HepG2 (cell line): ENCODE results near the gene NOTUM. TPM values are rescaled to one million over a fixed set of nuclear protein-coding genes. Genes with fewer than 3 reads are reported as not detected.

Source experiments
- ATAC-seq: fragments of 200-7000 bp; cut with Tn5 transposase; 3 replicates; pipeline ENCODE4 v1.9.1; 2020; ENCODE audit warnings: mild to moderate bottlenecking, moderate library complexity
- BruUV-seq: library from RNA; stranded (reverse); fragments of 400-500 nt; replicated peaks from 2 replicates; lab custom pipeline; 2021; lab: Mats Ljungman, UMichigan
- CTCF ChIA-PET: fragments of 300-600 bp; formaldehyde crosslinking; extraction: SDS; loops from one replicate; lab custom pipeline; 2021; ENCODE audit warnings: low total read pairs, inconsistent platforms, low intra/inter-chr PET ratio; lab: Yijun Ruan, JAX
- POLR2A ChIA-PET: fragments of 350-600 bp; sonication (Branson Sonifier 250); formaldehyde crosslinking; loops from one replicate; lab custom pipeline; 2020; ENCODE audit warnings: antibody characterized with exemption, inconsistent platforms; lab: Yijun Ruan, JAX
- DNase-seq: peaks from one replicate; pipeline ENCODE4 v3.0.0-alpha.2; 2015; ENCODE audit warnings: low spot score
- FAIRE-seq: peaks from 3 replicates; lab custom pipeline; 2011; peaks lifted over from hg19 to GRCh38; lab: Jason Lieb, UNC
- H2AFZ ChIP-seq: one replicate; pipeline ENCODE4 v1.6.1; 2011; ENCODE audit warnings: low read length, inconsistent platforms
- H3K27ac ChIP-seq: fragments of 300-600 bp; 3 replicates; pipeline ENCODE4 v1.8.0; 2011; ENCODE audit warnings: mixed run types, mild to moderate bottlenecking, mixed read lengths, low read length, inconsistent platforms; ENCODE audit not compliant: insufficient read depth; ENCODE audit errors: extremely low read length
- H3K27me3 ChIP-seq, 2 experiments: fragments of 200-600 bp in 1 of 2; 2 replicates in 1 of 2; 3 replicates in 1 of 2; pipeline versions ENCODE4 v1.6.0 to v1.8.0; 2011; ENCODE audit warnings: low read length in 2 of 2, mild to moderate bottlenecking in 2 of 2, moderate library complexity in 2 of 2, inconsistent platforms in 1 of 2; ENCODE audit not compliant: insufficient read depth in 2 of 2, control insufficient read depth in 1 of 2
- H3K36me3 ChIP-seq, 2 experiments: fragments of 200-600 bp in 1 of 2; replicated peaks in 1 of 2; 2 replicates in 1 of 2; 3 replicates in 1 of 2; pipeline versions ENCODE4 v1.5.1 to v1.8.0; 2011; ENCODE audit warnings: low read length in 2 of 2, inconsistent platforms in 1 of 2; ENCODE audit not compliant: insufficient read depth in 2 of 2, control insufficient read depth in 1 of 2
- H3K4me1 ChIP-seq: 2 replicates; pipeline ENCODE4 v1.5.1; 2012; ENCODE audit warnings: low read length, inconsistent platforms; ENCODE audit not compliant: insufficient read depth
- H3K4me2 ChIP-seq: 2 replicates; pipeline ENCODE4 v1.6.0; 2011; ENCODE audit warnings: low read depth, low read length, inconsistent platforms
- H3K4me3 ChIP-seq, 3 experiments: fragments of 200-600 bp in 1 of 3; sonication (generic), shearing (Covaris generic) in 1 of 3; replicated peaks in 1 of 3; 2 replicates each; pipeline ENCODE4 v1.5.1; 2011 to 2016; ENCODE audit warnings: low read length in 3 of 3, inconsistent platforms in 2 of 3, low read depth in 2 of 3, mild to moderate bottlenecking in 2 of 3, control low read depth in 1 of 3, mixed read lengths in 1 of 3; ENCODE audit not compliant: insufficient read depth in 1 of 3
- H3K79me2 ChIP-seq: one replicate; pipeline ENCODE4 v1.6.1; 2011; ENCODE audit warnings: low read length, inconsistent platforms; ENCODE audit not compliant: insufficient read depth
- H3K9ac ChIP-seq: 2 replicates; pipeline ENCODE4 v1.6.0; 2011; ENCODE audit warnings: mild to moderate bottlenecking, low read depth, low read length, inconsistent platforms; ENCODE audit not compliant: insufficient read depth
- H3K9me3 ChIP-seq: 2 replicates; pipeline ENCODE4 v1.5.1; 2012; ENCODE audit warnings: mild to moderate bottlenecking, low read length
- H4K20me1 ChIP-seq: 2 replicates; pipeline ENCODE4 v1.6.0; 2011; ENCODE audit warnings: inconsistent platforms, mild to moderate bottlenecking, low read length, moderate library complexity; ENCODE audit not compliant: insufficient read depth
- WGBS: methylation state at CpG from one replicate; pipeline ENCODE4 v1.1.6; 2017; ENCODE audit warnings: low lambda C conversion rate; 5-methylcytosine and 5-hydroxymethylcytosine counted together
- in situ Hi-C: cut with HindIII; loops from 2 replicates; pipeline ENCODE4 v1.10.0; 2017; ENCODE audit warnings: low pct_unique_long_range_greater_than_20kb; ENCODE audit not compliant: extremely low pct_ligation_motif_present
- intact Hi-C: fragments of 100-400 bp; cut with micrococcal nuclease; formaldehyde crosslinking; loops from one replicate; pipeline ENCODE4 v1.10.0; 2022; ENCODE audit not compliant: unreplicated experiment
- polyA plus RNA-seq, 8 experiments: library from polyadenylated mRNA; depleted of rRNA in 3 of 8; stranded (reverse) in 7 of 8; unstranded in 1 of 8; fragments of >200 nt; fragmentation: Illumina TruSeq in 4 of 8; extraction: Trizol in 4 of 8; gene quantifications; 2 replicates each; pipeline versions ENCODE4 v1.2.1 to v1.2.3, GENCODE V29; 2011 to 2016; ENCODE audit warnings: low read depth in 4 of 8, missing spikeins in 1 of 8, mixed read lengths in 1 of 8; ENCODE audit not compliant: insufficient read depth in 1 of 8
- total RNA-seq, 5 experiments: library from RNA; depleted of rRNA; stranded (reverse); fragments of >200 nt; fragmentation: Illumina TruSeq; extraction: Trizol; gene quantifications; 2 replicates each; pipeline ENCODE4 v1.2.3, GENCODE V29; 2016; ENCODE audit warnings: low read depth in 1 of 5
- TF ChIP-seq, protein P1 (sequence below), 2 experiments: sonication (generic) in 1 of 2; formaldehyde crosslinking in 1 of 2; IDR thresholded peaks; 2 replicates each; pipeline versions ENCODE4 v1.4.0 to v1.6.1; 2016 to 2020; ENCODE audit warnings: borderline replicate concordance in 1 of 2, low read depth in 1 of 2, mild to moderate bottlenecking in 1 of 2, missing genetic modification reagents in 1 of 2
- TF ChIP-seq, protein P2 (sequence below): sonication (generic); formaldehyde crosslinking; conservative IDR thresholded peaks from 2 replicates; pipeline ENCODE4 v1.8.0; 2022; ENCODE audit warnings: mild to moderate bottlenecking, moderate library complexity, missing genetic modification reagents

Gene NOTUM
- total and polyA plus RNA-seq, 2 of the 13 experiments (the other 11 are each of a cell fraction or from before 2014, with no cell fraction given): 150 to 160 TPM

DNA sequence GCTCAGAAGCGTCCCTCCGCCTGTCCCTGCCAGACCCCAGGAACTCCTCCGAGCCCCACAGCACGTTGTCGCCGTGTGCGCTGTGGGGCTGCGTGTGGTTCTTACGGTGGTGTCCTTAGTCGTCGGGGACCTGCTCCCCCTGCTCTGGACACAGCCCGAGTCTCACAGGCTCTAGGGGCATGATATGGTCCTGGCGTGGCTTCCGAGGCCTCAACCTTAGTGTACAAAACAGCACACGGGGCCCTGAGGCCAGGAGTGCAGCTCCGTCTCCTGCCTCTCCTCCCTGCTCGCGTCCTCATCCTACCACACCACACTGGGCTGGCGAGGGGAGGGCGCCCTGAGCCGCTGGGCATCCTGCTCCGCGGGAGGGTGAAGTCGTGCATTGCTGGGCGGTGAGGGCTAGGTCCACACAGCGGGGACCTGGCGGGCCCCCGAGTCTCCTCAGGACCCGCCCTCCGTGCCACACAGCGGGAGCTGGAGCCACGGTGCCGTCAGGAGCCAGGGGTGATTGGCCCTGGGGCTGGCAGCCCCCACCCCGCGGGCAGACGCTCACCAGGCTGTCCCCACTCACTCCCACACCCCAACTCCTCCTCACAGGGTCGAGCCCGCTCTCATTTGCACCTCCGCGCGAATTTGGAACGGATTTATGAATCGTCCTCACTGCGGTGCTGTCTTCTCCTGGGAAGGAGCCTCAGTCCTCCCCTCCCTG, 32.3 kb downstream of the NOTUM start (continued):
- TF ChIP-seq, protein P1, sequence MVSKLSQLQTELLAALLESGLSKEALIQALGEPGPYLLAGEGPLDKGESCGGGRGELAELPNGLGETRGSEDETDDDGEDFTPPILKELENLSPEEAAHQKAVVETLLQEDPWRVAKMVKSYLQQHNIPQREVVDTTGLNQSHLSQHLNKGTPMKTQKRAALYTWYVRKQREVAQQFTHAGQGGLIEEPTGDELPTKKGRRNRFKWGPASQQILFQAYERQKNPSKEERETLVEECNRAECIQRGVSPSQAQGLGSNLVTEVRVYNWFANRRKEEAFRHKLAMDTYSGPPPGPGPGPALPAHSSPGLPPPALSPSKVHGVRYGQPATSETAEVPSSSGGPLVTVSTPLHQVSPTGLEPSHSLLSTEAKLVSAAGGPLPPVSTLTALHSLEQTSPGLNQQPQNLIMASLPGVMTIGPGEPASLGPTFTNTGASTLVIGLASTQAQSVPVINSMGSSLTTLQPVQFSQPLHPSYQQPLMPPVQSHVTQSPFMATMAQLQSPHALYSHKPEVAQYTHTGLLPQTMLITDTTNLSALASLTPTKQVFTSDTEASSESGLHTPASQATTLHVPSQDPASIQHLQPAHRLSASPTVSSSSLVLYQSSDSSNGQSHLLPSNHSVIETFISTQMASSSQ (IDR thresholded peaks at IDR 0.05; ENCODE audit: low read depth): no peak
- TF ChIP-seq, protein P1 (CRISPR knock-in tag; IDR thresholded peaks at IDR 0.05; ENCODE audit: borderline replicate concordance): 0 out of 2 replicates have a peak, but pooled peaks have one; percentile 42

DNA sequence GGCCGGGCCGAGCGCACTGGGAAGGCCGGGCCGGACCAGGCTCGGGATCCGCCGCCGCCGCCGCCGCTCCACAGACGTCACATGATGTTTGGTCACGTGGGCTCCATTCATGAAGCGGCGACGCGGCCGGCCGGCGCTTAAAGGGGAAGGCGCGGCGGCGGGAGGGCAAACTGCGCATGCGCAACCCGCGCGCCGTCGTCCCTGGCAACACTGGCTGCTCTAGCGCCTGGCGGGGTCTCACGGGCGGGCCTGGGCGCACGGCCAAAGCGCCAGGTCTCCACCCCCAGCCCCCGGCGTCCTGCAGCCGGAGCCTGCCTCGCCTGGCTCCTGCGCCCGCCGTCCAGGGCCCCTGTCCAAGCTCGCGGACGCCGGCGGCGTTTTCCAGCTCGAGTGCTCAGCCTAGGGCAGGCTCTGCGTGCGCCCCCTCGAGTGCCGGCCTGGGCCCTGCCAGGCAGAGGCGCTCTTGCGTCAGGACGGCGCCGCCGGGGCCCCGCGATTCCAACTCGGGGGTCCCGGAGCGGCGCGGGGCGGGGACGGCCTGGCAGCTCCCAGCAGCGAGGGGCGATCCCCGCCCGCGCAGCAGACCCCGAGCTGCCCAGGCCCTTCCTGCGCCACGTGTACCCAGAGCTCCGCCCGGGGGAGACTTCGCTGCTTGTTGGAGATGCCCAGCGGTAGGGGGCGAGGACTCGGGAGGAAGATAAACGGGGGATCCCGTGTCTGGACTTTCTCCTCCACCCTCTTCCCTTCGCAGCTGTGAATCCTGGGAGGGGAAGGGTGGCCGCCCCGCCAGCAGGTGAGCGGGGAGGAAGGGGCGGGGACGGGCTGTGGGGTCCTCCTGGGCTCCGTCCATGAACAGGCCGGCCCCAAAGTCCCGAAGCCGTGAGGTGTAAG, 33.1 kb downstream of the NOTUM start, which contains the start of gene MAFG:
TSS of gene MAFG (minus strand) at position 83 of the 891 bp plus-strand sequence. CDS start 4,550 bp downstream, outside the sequence.
- CTCF ChIA-PET: interaction anchor here (1.0 kb wide), 1 partner anchor 93 kb away, joined by 3 read pairs; no protein-coding TSS in a partner anchor
- Histone ChIP-seq H3K4me3 (peak within 1 kb of the TSS; percentile 79 to 94 (median 91)), H3K79me2 (peaks cover 45% of the 10 kb centered on the region), H3K27me3 (no peaks in the 10 kb centered on the region), H3K4me1 (peaks cover 64% of the 10 kb centered on the region), H3K27ac (peak within 1 kb of the TSS; percentile 92), H3K9me3 (no peaks in the 10 kb centered on the region), H4K20me1 (peaks cover 28% of the 10 kb centered on the region), H3K36me3 (peaks cover 0 to 1% of the 10 kb centered on the region in 2 experiments; a peak in 3 of 5 replicates), H3K4me2 (peak within 1 kb of the TSS; percentile 94), H2AFZ (no peak within 1 kb of the TSS), H3K9ac (peak within 1 kb of the TSS; percentile 91)
- under 1% methylated on average over 51 of the region's 98 CpGs for WGBS
- ATAC-seq (peak; percentile 46), DNase-seq (peak; percentile 94), FAIRE-seq (no peak)
- POLR2A ChIA-PET: interaction anchor here (0.6 to 6.1 kb wide), 25 partner anchors 10 to 225 kb away, joined by 3 to 71 read pairs (median 5); partner anchors contain the start of genes CENPX, DCXR, LRRC45 and MCRIP1
- intact Hi-C loops (loop anchor here (2.0 kb wide), 1 partner anchor 17 kb away; the partner anchor contains the start of gene PCYT2), in situ Hi-C loops (no loop called here)
- BruUV-seq: no TSS peak
- TF ChIP-seq, protein P2, sequence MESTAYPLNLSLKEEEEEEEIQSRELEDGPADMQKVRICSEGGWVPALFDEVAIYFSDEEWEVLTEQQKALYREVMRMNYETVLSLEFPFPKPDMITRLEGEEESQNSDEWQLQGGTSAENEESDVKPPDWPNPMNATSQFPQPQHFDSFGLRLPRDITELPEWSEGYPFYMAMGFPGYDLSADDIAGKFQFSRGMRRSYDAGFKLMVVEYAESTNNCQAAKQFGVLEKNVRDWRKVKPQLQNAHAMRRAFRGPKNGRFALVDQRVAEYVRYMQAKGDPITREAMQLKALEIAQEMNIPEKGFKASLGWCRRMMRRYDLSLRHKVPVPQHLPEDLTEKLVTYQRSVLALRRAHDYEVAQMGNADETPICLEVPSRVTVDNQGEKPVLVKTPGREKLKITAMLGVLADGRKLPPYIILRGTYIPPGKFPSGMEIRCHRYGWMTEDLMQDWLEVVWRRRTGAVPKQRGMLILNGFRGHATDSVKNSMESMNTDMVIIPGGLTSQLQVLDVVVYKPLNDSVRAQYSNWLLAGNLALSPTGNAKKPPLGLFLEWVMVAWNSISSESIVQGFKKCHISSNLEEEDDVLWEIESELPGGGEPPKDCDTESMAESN (CRISPR knock-in tag): peak; percentile 77; the same call in 1 of the 2 replicates
